ENCODE results near the gene LSR. TPM values are rescaled to one million over a fixed set of nuclear protein-coding genes. Genes with fewer than 3 reads are reported as not detected.
A peak's percentile ranks its signal among the peaks of the same experiment; 100 is the strongest.

The LSR gene
- total RNA-seq, 2 donors from 2014 or later, result 67.5 to 80.1 TPM

GRCh38 chr19:35213663-35214632 lies 34.9 kb upstream of the LSR start:
- Histone ChIP-seq H3K36me3 (replicated peaks in 1 of 2; ENCODE audit: insufficient read depth in 1 of 2, low read depth in 2 of 2) (no peaks in the 10 kb centered on the region), H3K4me3 (no peak overlapping the region), H3K4me1 (peaks cover 19% of the 10 kb centered on the region), H3K9me3 (no peaks in the 10 kb centered on the region), H3K27me3 (no peaks in the 10 kb centered on the region), H3K27ac (peak overlapping the region; percentile 35 to 79 (median 62))
- intact Hi-C loops (cut with DNase I), result no loop called here
- ATAC-seq (peak; percentile 74), DNase-seq (peak; percentile 56 to 90 (median 77))
- TF ChIP-seq POLR2A (IDR thresholded peaks at IDR 0.05) (no peak), CTCF (IDR thresholded peaks at IDR 0.05) (no peak)
- 31% methylated on average over 16 to 21 of the region's 21 CpGs for WGBS, 2 donors

GRCh38 chr19:35214766-35215422 lies 33.9 kb upstream of the LSR start:
- ATAC-seq, result no peak
- 74 to 82% methylated on average over 7 of the region's 7 CpGs for WGBS, 2 donors
- Histone ChIP-seq H3K36me3 (replicated peaks in 1 of 2; ENCODE audit: insufficient read depth in 1 of 2, low read depth in 2 of 2) (no peaks in the 10 kb centered on the region), H3K27me3 (no peaks in the 10 kb centered on the region), H3K9me3 (no peaks in the 10 kb centered on the region), H3K27ac (no peak overlapping the region), H3K4me3 (no peak overlapping the region), H3K4me1 (peaks cover 19% of the 10 kb centered on the region)
- DNase-seq, result no peak
- intact Hi-C loops (cut with DNase I), result no loop called here
- TF ChIP-seq CTCF (IDR thresholded peaks at IDR 0.05), result no peak
- TF ChIP-seq POLR2A (IDR thresholded peaks at IDR 0.05), result no peak

GRCh38 chr19:35216016-35216832 lies 32.6 kb upstream of the LSR start:
- intact Hi-C loops (cut with DNase I), result no loop called here
- no peak for TF ChIP-seq CTCF (IDR thresholded peaks at IDR 0.05)
- TF ChIP-seq POLR2A (IDR thresholded peaks at IDR 0.05), result no peak
- Histone ChIP-seq H3K36me3 (replicated peaks in 1 of 2; ENCODE audit: insufficient read depth in 1 of 2, low read depth in 2 of 2) (no peaks in the 10 kb centered on the region), H3K4me1 (peaks cover 27% of the 10 kb centered on the region), H3K4me3 (no peak overlapping the region), H3K27ac (no peak overlapping the region), H3K27me3 (no peaks in the 10 kb centered on the region), H3K9me3 (no peaks in the 10 kb centered on the region)
- ATAC-seq, result no peak
- WGBS, 2 donors, result 76 to 92% methylated on average over 7 to 8 of the region's 8 CpGs
- DNase-seq, result no peak

GRCh38 chr19:35216833-35217648 lies 31.8 kb upstream of the LSR start:
- Histone ChIP-seq H3K4me1 (peaks cover 27% of the 10 kb centered on the region), H3K36me3 (replicated peaks in 1 of 2; ENCODE audit: insufficient read depth in 1 of 2, low read depth in 2 of 2) (no peaks in the 10 kb centered on the region), H3K27me3 (no peaks in the 10 kb centered on the region), H3K4me3 (no peak overlapping the region), H3K27ac (peak overlapping the region in 1 of 4 donors; percentile 50), H3K9me3 (no peaks in the 10 kb centered on the region)
- ATAC-seq, result no peak
- intact Hi-C loops (cut with DNase I), result no loop called here
- peak; percentile 22 to 73 (median 42) for DNase-seq
- TF ChIP-seq POLR2A (IDR thresholded peaks at IDR 0.05) (no peak), CTCF (IDR thresholded peaks at IDR 0.05) (no peak)
- 39 to 46% methylated on average over 3 of the region's 3 CpGs for WGBS, 2 donors

Data from body of pancreas (tissue), 4 donors.